Esophagus muscularis mucosa (tissue), 4 donors: ENCODE results near the gene RRP12. TPM values are rescaled to one million over a fixed set of nuclear protein-coding genes. Genes with fewer than 3 reads are reported as not detected.

Experiments used
- DNase-seq: peaks from one replicate; pipeline ENCODE4 v3.0.0-alpha.2; 2017; ENCODE audit errors: extremely low spot score
- H3K27ac ChIP-seq, 4 donors: fragments of 200-600 bp; sonication (generic); replicated peaks in 1 of 4; 1 replicate in 3 of 4; 2 replicates in 1 of 4; pipeline ENCODE4 v1.5.1; 2016 to 2019; ENCODE audit warnings: mild to moderate bottlenecking in 1 of 4
- H3K27me3 ChIP-seq, 4 donors: fragments of 200-600 bp; sonication (generic); one replicate each; pipeline versions ENCODE4 v1.5.1 to v1.6.0; 2016 to 2019
- H3K36me3 ChIP-seq, 4 donors: fragments of 200-600 bp; sonication (generic); one replicate each; pipeline ENCODE4 v1.5.1; 2016 to 2019
- H3K4me1 ChIP-seq, 4 donors: fragments of 200-600 bp; sonication (generic); one replicate each; pipeline ENCODE4 v1.5.1; 2016 to 2019
- H3K4me3 ChIP-seq, 4 donors: fragments of 200-600 bp; sonication (generic); 1 replicate in 2 of 4; 2 replicates in 2 of 4; pipeline ENCODE4 v1.5.1; 2016 to 2019; ENCODE audit warnings: mild to moderate bottlenecking in 4 of 4, moderate library complexity in 1 of 4
- H3K9me3 ChIP-seq, 4 donors: fragments of 200-600 bp; sonication (generic); 1 replicate in 3 of 4; 2 replicates in 1 of 4; pipeline ENCODE4 v1.5.1; 2016 to 2019
- CTCF ChIP-seq, 3 experiments: fragments of 200-600 bp in 2 of 3; fragments of 450-650 bp in 1 of 3; sonication (generic) in 2 of 3; IDR thresholded peaks; one replicate each; pipeline ENCODE4 v1.5.1; 2017 to 2019; ENCODE audit warnings: antibody characterized with exemption in 3 of 3, mild to moderate bottlenecking in 2 of 3, moderate library complexity in 1 of 3
- EP300 ChIP-seq: sonication (generic); formaldehyde crosslinking; IDR thresholded peaks from one replicate; pipeline ENCODE4 v1.6.1; 2017; ENCODE audit warnings: antibody characterized with exemption
- POLR2A ChIP-seq: fragments of 450-650 bp; IDR thresholded peaks from one replicate; pipeline ENCODE4 v1.6.1; 2017; ENCODE audit warnings: antibody characterized with exemption, moderate library complexity, mild to moderate bottlenecking, low read depth
- POLR2AphosphoS5 ChIP-seq, 2 donors: sonication (generic); formaldehyde crosslinking; IDR thresholded peaks; one replicate each; pipeline ENCODE4 v1.6.1; 2017; ENCODE audit warnings: antibody characterized with exemption in 2 of 2
- WGBS: methylation state at CpG from one replicate; pipeline ENCODE4 v1.1.5; 2018; 5-methylcytosine and 5-hydroxymethylcytosine counted together
- intact Hi-C: fragments of 100-400 bp; cut with DNase I; formaldehyde crosslinking; loops from one replicate; pipeline ENCODE4 v1.15.1; 2023
- small RNA-seq, 3 donors: library from RNA; depleted of rRNA; stranded (forward); fragments of <200 nt; gene quantifications; one replicate each; pipeline ENCODE3, GENCODE V24; 2016
- total RNA-seq, 4 donors: library from RNA; depleted of rRNA; stranded (reverse); fragments of >200 nt; gene quantifications; one replicate each; pipeline versions ENCODE4 v1.1.0 to v1.2.1, GENCODE V29; 2016

RRP12 gene
- total RNA-seq, 4 donors from 2014 or later: 7.1 to 20.0 (median 12.1) TPM

GRCh38 chr10:97311111-97311626 is 90.0 kb downstream of the RRP12 start:
- no peak overlapping the region for H3K4me3 ChIP-seq
- H3K27ac ChIP-seq: no peak overlapping the region
- no peaks in the 10 kb centered on the region for H3K36me3 ChIP-seq
- TF ChIP-seq CTCF (IDR thresholded peaks at IDR 0.05) (no peak), POLR2AphosphoS5 (IDR thresholded peaks at IDR 0.05) (no peak), EP300 (no peak)
- H3K9me3 ChIP-seq: no peaks in the 10 kb centered on the region
- 95% methylated on average over 4 of the region's 4 CpGs for WGBS
- DNase-seq: no peak
- H3K4me1 ChIP-seq: peaks cover 0 to 7% (median 0%) of the 10 kb centered on the region in 4 donors
- no peaks in the 10 kb centered on the region for H3K27me3 ChIP-seq
- intact Hi-C loops: no loop called here

GRCh38 chr10:97307866-97308780 is 93.0 kb downstream of the RRP12 start:
- no peaks in the 10 kb centered on the region for H3K36me3 ChIP-seq
- peaks cover 0 to 7% (median 0%) of the 10 kb centered on the region in 4 donors for H3K4me1 ChIP-seq
- no peak overlapping the region for H3K4me3 ChIP-seq
- H3K9me3 ChIP-seq: no peaks in the 10 kb centered on the region
- WGBS: 77% methylated on average over 10 of the region's 10 CpGs
- intact Hi-C loops: no loop called here
- TF ChIP-seq POLR2AphosphoS5 (IDR thresholded peaks at IDR 0.05): no peak
- TF ChIP-seq EP300: no peak
- no peak for TF ChIP-seq POLR2A
- TF ChIP-seq CTCF (IDR thresholded peaks at IDR 0.05): no peak
- no peaks in the 10 kb centered on the region for H3K27me3 ChIP-seq
- DNase-seq: no peak
- H3K27ac ChIP-seq: no peak overlapping the region

- Histone ChIP-seq H3K27me3 (no peaks in the 10 kb centered on the region), H3K9me3 (no peaks in the 10 kb centered on the region), H3K4me1 (peaks cover 0 to 7% (median 0%) of the 10 kb centered on the region in 4 donors), H3K4me3 (no peak overlapping the region), H3K27ac (no peak overlapping the region), H3K36me3 (no peaks in the 10 kb centered on the region)
- DNase-seq: no peak
- intact Hi-C loops: no loop called here
- TF ChIP-seq POLR2AphosphoS5 (IDR thresholded peaks at IDR 0.05) (no peak), CTCF (IDR thresholded peaks at IDR 0.05) (no peak)
- WGBS: 42% methylated on average over 1 of the region's 1 CpG
Observed at GRCh38 chr10:97307441-97307840, 93.7 kb downstream of the RRP12 start.

Small RNA genes within 50 kb of the gene (small RNA-seq; reads per million reads assigned to genes)
- 0 reads per million in 3 donors for gene RF00019

Other genes starting within 250 kb of the RRP12 start
- under 1 TPM; 0.13 to 0.42 (median 0.31) TPM for gene SLIT1, start 215.4 kb downstream of the RRP12 start, total RNA-seq
- 1 to 10 TPM; 3.5 to 5.4 (median 4.6) TPM for gene ARHGAP19, start 108.7 kb downstream of the RRP12 start, total RNA-seq
- 10 to 100 TPM in 1 of 4 donors, 1 to 10 TPM in 3; 6.1 to 10.3 (median 9.0) TPM for gene FRAT1, start 82.1 kb downstream of the RRP12 start, total RNA-seq
- 10 to 100 TPM; 18.7 to 27.8 (median 19.6) TPM for gene FRAT2, start 66.6 kb downstream of the RRP12 start, total RNA-seq
- 100 to 1,000 TPM; 282 to 381 (median 321) TPM for gene PGAM1, start 24.9 kb upstream of the RRP12 start, total RNA-seq
- gene EXOSC1, start 44.7 kb upstream of the RRP12 start, total RNA-seq: 10 to 100 TPM; 21.9 to 41.9 (median 30.7) TPM
- gene ZDHHC16, start 44.8 kb upstream of the RRP12 start, total RNA-seq: 10 to 100 TPM; 23.9 to 37.2 (median 28.3) TPM
- 10 to 100 TPM; 46.9 to 51.4 (median 48.6) TPM for gene MMS19, start 97.1 kb upstream of the RRP12 start, total RNA-seq
- 10 to 100 TPM in 3 of 4 donors, 1 to 10 TPM in 1; 4.2 to 18.4 (median 14.1) TPM for gene UBTD1, start 97.6 kb upstream of the RRP12 start, total RNA-seq
- gene ANKRD2, start 171.4 kb upstream of the RRP12 start, total RNA-seq: 1 to 10 TPM in 2 of 4 donors, under 1 TPM in 1, not detected in 1; 0.33 to 1.6 (median 1.2) TPM
- gene HOGA1, start 183.0 kb upstream of the RRP12 start, total RNA-seq: 1 to 10 TPM in 1 of 4 donors, under 1 TPM in 3; 0.45 to 1.5 (median 0.83) TPM
- gene C10orf62, start 188.4 kb upstream of the RRP12 start, total RNA-seq: under 1 TPM in 1 of 4 donors, not detected in 3; 0.46 TPM
- 10 to 100 TPM in 1 of 4 donors, 1 to 10 TPM in 3; 2.1 to 11.5 (median 4.5) TPM for gene MORN4, start 232.2 kb upstream of the RRP12 start, total RNA-seq
- 10 to 100 TPM; 17.0 to 27.3 (median 24.1) TPM for gene PI4K2A, start 239.3 kb upstream of the RRP12 start, total RNA-seq